ENCODE measurements around the gene USP34.
A peak's percentile ranks its signal among the peaks of the same experiment; 100 is the strongest.

Gene USP34

GRCh38 chr2:61368687-61369665 is 101.9 kb downstream of the USP34 start:
- no peak for DNase-seq (ENCODE audit: low spot score)

DNA sequence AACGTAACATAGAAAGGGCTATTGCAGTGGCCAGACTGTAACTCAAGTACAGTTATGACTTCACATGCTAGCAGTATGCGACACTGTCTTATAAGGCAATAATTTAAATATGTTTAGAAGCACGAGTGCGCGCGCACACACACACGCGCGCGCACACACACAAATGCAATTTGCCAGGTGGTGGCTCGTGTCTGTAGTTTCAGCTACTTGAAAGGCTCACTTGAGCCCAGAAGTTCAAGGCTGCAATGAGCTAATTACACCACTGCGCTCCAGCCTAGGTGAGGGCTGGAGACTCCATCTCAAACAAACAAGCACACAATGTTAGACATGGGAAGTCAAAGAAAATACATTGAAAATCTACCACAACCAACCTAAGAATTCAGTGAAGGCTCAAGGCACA is 103.7 kb downstream of the USP34 start:
- DNase-seq (ENCODE audit: low spot score) = no peak

DNA sequence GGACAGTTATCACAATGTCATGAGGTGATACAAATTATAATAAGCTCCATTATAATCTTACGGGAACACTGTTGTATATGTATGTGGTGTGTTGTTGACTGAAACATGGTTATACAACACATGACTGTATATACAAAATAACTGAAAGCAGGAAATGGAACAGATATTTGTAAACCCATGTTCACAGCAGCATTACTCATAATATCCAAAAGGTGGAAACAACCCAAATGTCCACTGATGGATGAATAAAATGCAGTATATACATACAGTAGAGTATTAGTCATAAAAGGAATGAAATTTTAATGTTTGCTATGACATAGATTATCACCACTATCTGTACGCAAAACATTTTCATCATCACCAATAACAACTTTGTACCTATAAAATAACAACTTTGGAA is 107.3 kb downstream of the USP34 start:
- no peak for DNase-seq (ENCODE audit: low spot score)

DNA sequence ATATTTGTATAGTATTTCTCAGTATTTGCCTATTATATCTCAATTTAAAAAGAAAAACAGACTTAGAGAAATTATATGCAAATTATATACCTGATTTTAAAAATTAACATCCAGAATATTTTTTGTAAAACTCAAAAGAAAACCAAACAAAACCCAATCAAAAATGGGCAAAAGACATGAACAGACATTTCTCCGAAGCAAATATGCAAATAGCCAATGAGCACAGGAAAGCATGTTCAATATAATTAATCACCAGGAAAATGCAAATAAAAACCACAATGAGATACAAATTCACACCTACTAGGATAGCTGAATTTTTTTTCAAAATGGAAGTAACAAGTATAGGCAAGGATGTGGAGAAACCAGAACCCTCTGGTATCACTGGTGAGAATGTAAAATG is 108.0 kb downstream of the USP34 start:
- no peak for DNase-seq (ENCODE audit: low spot score)

DNA sequence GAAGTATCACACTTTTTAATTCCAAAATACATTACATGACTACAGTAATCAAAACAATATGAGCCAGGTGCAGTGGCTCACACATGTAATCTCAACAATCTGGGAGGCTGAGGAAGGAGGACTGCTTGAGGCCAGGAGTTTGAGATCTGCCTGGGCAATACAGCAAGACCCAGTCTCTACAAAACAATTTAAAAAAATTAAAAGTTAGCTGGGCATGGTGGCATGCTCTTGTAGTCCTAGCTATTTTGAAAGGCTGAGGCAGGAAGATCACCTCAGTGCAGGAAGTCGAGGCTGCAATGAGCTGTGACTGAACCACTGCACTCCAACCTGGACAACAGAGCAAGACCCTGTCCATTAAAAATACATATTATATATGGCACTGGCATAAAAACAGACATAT is 109.8 kb downstream of the USP34 start:
- DNase-seq (ENCODE audit: low spot score) = no peak

DNA sequence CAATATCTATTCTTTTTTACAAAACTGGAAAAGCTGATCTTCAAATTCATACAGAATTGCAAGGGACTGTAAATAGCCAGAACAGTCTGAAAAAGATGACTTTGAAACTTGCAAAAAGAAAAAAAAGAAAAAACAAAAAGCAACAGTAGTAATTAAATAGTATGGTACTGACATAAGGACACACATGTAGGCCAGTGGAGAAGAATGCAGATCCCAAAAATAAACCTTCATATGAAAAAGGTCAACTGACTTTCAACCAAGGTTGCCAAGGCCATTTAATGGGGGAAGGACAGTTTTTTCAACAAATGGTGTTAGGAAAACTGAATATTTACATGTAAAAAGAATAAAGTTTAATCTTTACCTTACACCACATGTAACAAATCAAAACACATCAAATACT is 111.8 kb downstream of the USP34 start:
- no peak for DNase-seq (ENCODE audit: low spot score)

DNA sequence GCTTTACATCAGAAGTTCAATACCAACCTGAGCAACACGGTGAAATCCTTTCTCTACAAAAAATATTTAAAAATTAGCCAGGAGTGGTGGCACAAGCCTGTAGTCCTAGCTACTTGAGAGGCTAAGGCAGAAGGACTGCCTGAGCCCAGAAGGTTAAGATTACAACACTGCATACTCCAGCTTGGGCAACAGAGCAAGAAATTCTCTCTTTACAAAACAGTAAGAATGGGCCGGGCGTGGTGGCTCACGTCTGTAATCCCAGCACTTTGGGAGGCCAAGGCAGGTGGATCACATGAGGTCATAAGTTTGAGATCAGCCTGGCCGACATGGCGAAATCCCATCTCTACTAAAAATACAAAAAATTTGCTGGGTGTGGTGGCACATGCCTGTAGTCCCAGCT is 113.2 kb downstream of the USP34 start:
- DNase-seq (ENCODE audit: low spot score) = no peak

- no peak for DNase-seq (ENCODE audit: low spot score)
These were observed 113.9 kb downstream of the USP34 start for GRCh38 chr2:61356958-61357350.

DNA sequence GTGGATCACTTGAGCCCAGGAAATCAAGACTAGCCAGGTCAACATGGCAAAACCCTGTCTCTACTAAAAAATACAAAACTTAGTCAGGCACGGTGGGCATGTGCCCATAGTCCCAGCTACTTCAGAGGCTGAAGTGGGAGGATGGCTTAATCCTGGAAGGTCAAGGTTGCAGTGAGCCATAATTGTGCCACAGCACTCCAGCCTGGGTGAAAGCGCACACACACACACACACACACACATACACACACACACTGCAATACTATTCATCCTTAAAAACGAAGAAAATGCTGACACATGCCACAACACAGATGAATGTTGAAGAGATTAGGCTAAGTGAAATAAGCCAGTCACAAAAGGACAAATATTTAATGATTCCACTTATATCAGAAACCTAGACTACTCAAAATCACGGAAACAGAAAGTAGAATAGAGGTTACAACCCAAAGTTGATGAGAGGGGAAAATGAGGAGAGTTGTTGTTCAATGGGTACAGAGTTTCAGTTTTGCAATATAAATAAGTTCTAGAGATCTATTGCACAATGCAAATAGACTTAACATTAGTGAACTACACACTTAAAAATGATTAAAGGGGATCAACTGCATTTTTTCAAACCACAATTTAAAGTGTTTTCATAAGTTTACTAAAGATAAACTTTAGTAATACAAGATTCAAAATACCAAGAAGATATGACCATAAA is 114.5 kb downstream of the USP34 start:
- DNase-seq (ENCODE audit: low spot score) = no peak

GRCh38 chr2:61354543-61355197 is 116.2 kb downstream of the USP34 start:
- no peak for DNase-seq (ENCODE audit: low spot score)

DNA sequence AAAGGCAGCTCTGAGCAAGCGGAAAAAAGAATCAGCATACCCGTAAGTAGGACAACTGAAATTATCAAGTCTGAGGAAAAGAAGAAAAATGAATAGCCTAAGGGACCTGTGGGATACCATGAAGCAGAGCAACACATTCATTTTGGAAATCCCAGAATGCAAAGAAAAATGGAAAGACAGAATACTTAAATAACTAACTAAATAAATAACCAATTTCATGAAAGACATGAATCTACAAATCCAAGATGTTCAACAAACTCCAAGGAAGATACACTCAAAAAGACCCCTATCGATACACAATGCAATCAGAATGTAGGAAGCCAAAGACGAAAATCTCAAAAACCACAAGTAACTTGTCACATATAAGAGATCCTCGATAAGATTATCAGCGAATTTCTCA is 117.0 kb downstream of the USP34 start:
- DNase-seq (ENCODE audit: low spot score) = no peak

DNA sequence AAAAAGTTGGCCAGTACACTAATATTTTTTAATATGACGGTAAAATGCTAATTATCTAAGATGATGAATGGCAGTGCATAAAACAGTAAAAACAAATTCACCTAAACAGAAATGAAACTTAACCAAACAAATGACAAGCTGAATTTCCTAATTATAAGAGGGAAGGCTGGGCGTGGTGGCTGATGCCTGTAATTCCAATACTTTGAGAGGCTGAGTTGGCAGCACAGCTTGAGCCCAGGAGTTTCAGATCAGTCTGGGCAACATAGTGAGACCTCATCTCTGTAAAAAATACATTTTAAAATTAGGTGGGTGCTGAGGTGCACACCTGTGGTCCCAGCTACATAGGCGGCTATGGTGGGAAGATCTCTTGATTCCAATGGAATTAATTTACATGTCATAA is 120.1 kb downstream of the USP34 start:
- DNase-seq (ENCODE audit: low spot score) = no peak

DNA sequence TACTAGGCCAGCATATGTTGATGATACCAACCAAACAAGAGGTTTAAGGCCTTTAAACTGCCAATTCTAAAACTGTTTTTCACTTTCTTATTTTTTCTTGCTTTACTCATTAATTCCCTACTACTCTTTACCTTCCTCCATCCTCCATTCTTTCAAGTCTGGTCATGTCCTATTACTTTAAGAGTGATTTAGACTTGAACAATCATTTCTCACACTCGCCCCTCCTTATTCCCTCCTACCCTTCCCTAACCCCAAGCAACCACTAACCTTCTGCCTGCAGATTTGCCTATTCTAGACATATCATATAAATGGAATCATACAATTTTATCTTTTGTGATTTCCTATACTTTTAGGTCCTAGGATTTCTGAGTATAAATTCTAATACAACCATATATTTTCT is 127.7 kb downstream of the USP34 start:
- no peak for DNase-seq (ENCODE audit: low spot score)

GRCh38 chr2:61340242-61340641 is 130.6 kb downstream of the USP34 start:
- no peak for DNase-seq (ENCODE audit: low spot score)

GRCh38 chr2:61338447-61338846 is 132.4 kb downstream of the USP34 start:
- no peak for DNase-seq (ENCODE audit: low spot score)

DNA sequence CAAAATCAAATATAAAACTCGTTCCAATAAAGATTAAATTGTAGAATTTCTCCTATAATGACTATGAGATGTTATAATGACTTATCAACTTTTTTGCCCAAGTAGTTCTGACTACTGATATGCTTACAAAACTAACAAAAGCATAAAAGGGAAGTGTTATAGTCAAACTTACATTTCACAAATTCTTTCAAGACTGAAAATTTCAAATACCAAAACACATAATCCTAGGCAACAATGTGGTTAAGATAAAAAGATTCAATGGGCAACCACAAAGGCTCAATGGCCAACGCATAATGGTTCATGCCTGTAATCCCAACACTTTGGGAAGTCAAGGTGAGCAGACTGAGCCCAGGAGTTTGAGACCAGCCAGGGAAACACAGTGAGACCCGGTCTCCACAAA is 135.7 kb downstream of the USP34 start:
- DNase-seq (ENCODE audit: low spot score) = no peak

DNA sequence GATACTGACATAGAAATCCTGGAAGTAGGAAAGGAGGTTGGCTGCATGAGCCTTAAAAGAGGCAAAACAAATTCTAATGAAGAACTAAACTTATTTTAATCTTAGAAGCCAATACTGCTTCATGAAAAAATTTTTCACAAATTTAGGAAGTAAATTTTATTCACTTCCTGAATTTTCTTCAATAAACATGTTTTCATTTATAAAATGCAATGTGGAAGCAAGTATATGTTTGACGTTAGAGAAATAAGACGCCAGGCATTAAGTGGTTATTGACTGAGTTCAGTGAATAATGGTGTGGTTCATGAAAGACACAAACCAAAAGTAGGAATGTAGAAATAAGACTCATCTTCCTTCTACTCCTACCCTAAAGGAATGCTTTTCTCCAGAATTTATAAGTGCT is 136.4 kb downstream of the USP34 start:
- no peak for DNase-seq (ENCODE audit: low spot score)

- DNase-seq (ENCODE audit: low spot score) = peak; percentile 79
These were observed 142.1 kb downstream of the USP34 start for GRCh38 chr2:61328707-61329251.

DNA sequence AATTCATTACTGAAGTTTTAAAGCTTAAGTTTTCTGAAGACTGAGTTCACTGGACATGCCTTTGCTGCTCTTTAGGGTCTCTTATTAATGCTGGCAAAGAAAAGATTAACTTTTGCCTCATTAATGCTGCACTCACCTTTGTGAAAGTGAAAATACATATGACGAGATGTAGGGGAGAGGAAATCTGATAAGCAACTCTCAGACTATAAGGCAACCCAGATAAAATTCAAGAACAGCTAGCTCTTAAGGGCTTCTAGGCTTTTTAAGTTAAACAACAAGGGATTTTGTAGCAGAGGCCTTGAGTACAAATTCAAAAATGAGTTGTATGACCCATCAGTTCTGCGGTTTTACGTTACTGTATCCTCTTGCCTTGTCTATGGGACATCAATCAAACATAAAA is 143.7 kb downstream of the USP34 start:
- no peak for DNase-seq (ENCODE audit: low spot score)

GRCh38 chr2:61326423-61326822 is 144.5 kb downstream of the USP34 start:
- DNase-seq (ENCODE audit: low spot score) = no peak

- no peak for DNase-seq (ENCODE audit: low spot score)
These were observed 150.7 kb downstream of the USP34 start for GRCh38 chr2:61320181-61320580.

GRCh38 chr2:61318553-61318952 is 152.3 kb downstream of the USP34 start:
- no peak for DNase-seq (ENCODE audit: low spot score)

DNA sequence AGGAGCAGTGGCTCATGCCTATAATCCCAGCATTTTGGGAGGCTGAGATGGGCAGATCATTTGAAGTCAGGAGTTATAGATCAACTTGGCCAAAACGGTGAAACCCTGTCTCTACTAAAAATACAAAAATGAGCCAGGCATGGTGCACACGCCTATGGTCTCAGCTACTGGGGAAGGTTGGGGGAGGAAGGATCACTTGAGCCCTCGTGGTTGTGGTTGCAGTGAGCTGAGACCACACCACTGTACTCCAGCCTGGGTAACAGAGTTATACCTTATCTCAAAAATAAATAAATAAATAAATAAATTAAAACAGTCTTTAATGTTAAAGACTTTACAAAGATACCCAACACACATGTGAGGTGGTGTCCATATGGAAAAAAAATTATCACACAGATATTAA is 174.9 kb downstream of the USP34 start:
- no peak for DNase-seq (ENCODE audit: low spot score)

All from LoVo (cell line).